A375 (cell line): ENCODE data around the gene B4GALT7. TPM values are rescaled to one million over a fixed set of nuclear protein-coding genes. Genes with fewer than 3 reads are reported as not detected.

ENCODE experiments used
- total RNA-seq: library from RNA; depleted of rRNA; stranded (reverse); fragments of >200 nt; shearing (Covaris generic); gene quantifications from 2 replicates; pipeline ENCODE4 v1.2.3, GENCODE V29; 2014; rRNA removed

Gene B4GALT7
- total RNA-seq = 22.1 and 28.6 TPM in 2 replicates

GRCh38 chr5:177599731-177600507, at the start of gene B4GALT7:
Gene B4GALT7, plus strand, starts transcription at chr5:177600132. Its CDS starts 79 bp downstream, at chr5:177600211.

GRCh38 chr5:177554474-177555111, 45.3 kb upstream of the B4GALT7 start, which contains the start of gene FAM193B:
Gene FAM193B, minus strand, starts transcription at chr5:177554563. Its CDS starts 105 bp downstream, at chr5:177554458.

GRCh38 chr5:177592010-177592834, 7.7 kb upstream of the B4GALT7 start, which contains the start of gene TMED9:
Gene TMED9, plus strand, starts transcription at chr5:177592203. Its CDS starts 12 bp downstream, at chr5:177592215.

Other genes starting within 250 kb of the B4GALT7 start
- 178 and 261 TPM in 2 replicates for gene LMAN2, start 248.5 kb upstream of the B4GALT7 start, total RNA-seq
- 9.8 and 14.0 TPM in 2 replicates for gene RGS14, start 242.2 kb upstream of the B4GALT7 start, total RNA-seq
- gene SLC34A1, start 215.7 kb upstream of the B4GALT7 start, total RNA-seq = 0.34 and 0.61 TPM in 2 replicates
- not detected in 2 replicates for gene PFN3, start 199.5 kb upstream of the B4GALT7 start, total RNA-seq
- gene F12, start 190.6 kb upstream of the B4GALT7 start, total RNA-seq = 5.4 and 5.5 TPM in 2 replicates
- gene GRK6, start 173.5 kb upstream of the B4GALT7 start, total RNA-seq = 38.4 and 42.5 TPM in 2 replicates
- 41.0 and 48.8 TPM in 2 replicates for gene PRR7, start 153.3 kb upstream of the B4GALT7 start, total RNA-seq
- 103 and 122 TPM in 2 replicates for gene DBN1, start 126.5 kb upstream of the B4GALT7 start, total RNA-seq
- gene PDLIM7, start 102.5 kb upstream of the B4GALT7 start, total RNA-seq = 162 and 184 TPM in 2 replicates
- gene DOK3, start 90.3 kb upstream of the B4GALT7 start, total RNA-seq = 2.3 and 3.1 TPM in 2 replicates
- 157 and 168 TPM in 2 replicates for gene DDX41, start 83.2 kb upstream of the B4GALT7 start, total RNA-seq
- gene FAM193B, start 45.6 kb upstream of the B4GALT7 start, total RNA-seq = 24.2 and 29.3 TPM in 2 replicates
- gene TMED9, start 7.9 kb upstream of the B4GALT7 start, total RNA-seq = 79.3 and 92.8 TPM in 2 replicates
- not detected in 2 replicates for gene FAM153A, start 182.8 kb downstream of the B4GALT7 start, total RNA-seq